CD4-positive, alpha-beta T cell treated with Interleukin-6 for 4 hours (primary cell): Measurements from ENCODE around the gene RMI2.
A peak's percentile ranks its signal among the peaks of the same experiment; 100 is the strongest.

Experiments
- DNase-seq: peaks from one replicate; pipeline ENCODE4 v3.0.0-alpha.2; 2020; ENCODE audit warnings: mixed read lengths

Gene RMI2

DNA sequence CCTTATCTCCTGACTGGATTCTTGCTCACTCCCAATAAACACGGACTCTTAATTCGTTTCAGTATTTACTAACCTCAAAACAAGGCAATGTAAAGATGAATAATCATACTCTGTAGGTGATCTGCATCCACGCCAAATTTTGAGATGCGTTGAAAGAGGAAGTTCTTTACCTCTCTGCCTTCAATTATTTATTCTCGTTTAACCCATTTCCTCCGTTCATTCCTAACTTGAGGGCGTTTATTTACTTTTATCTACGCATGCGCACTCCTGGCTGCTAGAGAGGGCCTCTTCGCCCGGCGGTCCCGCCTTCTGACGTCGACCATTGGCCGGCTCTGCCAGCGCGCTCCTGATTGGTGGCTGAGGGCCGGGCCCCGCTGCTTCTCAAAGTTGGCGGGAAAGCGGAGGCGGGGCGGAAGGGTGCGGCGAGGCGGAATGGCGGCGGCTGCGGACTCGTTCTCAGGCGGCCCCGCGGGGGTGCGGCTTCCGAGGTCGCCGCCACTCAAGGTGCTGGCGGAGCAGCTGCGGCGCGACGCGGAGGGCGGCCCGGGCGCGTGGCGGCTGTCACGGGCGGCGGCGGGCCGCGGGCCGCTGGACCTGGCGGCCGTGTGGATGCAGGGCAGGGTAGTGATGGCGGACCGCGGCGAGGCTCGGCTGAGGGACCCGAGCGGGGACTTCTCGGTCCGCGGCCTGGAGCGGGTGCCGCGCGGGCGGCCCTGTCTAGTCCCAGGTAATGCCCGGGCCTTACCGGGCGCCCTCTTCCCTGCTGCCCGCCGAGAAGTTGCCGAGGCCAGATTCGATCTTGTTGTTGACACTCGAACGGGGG is at the start of gene RMI2:
TSS of gene RMI2 (plus strand) at position 420 of the 823 bp plus-strand sequence. CDS start at position 433, 13 bp downstream.
- DNase-seq = peak; percentile 98

DNA sequence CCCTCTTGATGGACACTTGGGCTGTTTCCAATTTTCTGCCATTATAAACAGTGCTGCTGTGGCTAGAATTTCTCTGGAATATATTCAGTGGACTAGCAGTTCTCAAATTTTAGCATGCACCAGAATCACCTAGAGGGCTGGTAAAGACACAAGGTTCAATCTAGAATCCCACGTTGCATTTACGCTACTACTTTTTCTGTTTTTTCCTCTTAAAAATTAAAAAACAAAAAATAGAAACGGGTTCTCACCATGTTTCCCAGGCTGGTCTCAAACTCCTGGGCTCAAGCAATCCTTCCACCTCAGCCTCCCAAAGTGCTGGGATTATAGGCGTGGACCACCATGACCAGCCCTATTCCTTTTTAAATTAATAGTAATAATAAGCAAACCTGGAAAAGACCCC is 49.6 kb upstream of the RMI2 start:
- DNase-seq = no peak

GRCh38 chr16:11296351-11296705 is 48.9 kb upstream of the RMI2 start:
- no peak for DNase-seq

DNA sequence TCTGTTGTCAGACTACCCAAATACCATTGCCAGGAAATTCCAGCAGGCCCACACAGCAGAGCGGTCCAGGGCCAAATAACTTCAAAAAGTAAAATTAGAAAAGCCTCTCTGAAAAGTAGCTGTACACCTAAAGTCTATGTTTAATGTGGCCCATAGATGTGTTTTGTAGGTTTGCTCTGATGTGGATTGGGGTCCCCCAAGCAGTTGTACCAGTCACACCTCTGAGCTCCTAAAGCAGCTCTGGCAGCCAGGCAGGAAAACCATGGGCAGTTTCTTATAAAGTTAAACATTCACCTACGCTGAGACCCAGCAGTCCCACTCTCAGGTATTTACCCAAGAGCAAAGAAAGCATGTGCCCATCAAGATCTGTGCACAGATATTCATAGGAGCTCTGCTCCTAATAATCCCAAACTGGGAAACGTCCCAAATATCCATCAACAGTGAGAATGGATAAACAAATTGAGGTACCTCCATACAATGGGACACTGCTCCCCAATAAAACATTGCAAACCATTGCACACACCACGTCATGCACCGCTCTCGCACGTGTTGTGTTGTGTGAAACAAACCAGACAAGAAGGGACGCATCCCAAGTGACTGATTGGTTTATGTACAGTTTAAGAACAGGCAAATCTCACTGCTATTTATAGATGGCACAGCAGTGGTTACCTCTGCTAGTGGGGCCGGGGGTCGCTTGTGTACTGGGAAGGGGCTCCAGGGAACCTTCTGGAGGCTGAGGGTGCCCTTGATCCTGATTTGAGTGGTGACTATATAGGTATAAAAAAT is 48.4 kb upstream of the RMI2 start:
- no peak for DNase-seq

- DNase-seq = peak; percentile 78
These were observed 47.6 kb upstream of the RMI2 start for GRCh38 chr16:11297492-11298142.

- no peak for DNase-seq
These were observed 46.9 kb upstream of the RMI2 start for GRCh38 chr16:11298143-11298900.

- DNase-seq = peak; percentile 28
These were observed 46.2 kb upstream of the RMI2 start for GRCh38 chr16:11298950-11299547.

- DNase-seq = no peak
These were observed 45.2 kb upstream of the RMI2 start for GRCh38 chr16:11299865-11300559.

- DNase-seq = no peak
These were observed 44.7 kb upstream of the RMI2 start for GRCh38 chr16:11300560-11300892.

DNA sequence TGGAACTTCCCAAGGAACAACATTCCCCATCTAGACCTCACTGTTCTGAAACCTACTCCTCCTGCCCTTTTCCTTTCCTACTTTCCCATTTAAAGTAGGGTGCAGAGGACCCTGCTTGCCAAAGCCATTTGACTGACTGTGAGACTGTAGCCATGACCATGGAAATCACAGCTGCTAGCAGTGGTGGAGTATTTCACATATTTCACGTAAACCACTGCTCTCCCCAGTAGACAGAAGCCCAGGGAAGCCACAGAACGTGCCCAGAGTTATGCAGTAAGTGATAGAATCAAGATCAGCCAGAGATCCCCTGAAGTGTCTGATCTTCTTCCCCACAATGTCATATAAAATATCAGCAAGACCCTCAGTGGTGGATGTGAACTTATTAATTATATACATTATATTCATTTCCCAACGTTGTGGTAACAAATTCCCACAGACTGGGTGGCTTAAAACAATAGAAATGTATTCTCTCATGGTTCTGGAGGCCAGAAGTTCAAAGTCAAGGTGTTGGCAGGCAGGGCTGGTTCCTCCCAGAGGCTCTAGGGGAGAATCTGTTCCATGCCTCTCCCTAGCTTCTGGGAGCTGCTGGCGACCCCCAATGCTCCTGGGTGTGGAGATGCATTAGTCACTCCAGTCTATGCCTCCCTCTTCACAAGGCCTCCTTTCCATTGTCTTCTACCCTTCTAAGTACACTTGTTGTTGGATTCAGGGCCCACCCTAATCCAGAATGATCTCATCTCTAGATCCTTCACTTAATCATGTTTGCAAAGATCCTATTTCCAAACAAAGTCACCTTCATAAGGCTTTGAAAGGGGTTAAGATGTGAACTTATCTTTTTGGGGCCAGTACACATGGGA is 43.4 kb upstream of the RMI2 start:
- no peak for DNase-seq

GRCh38 chr16:11302977-11303376 is 42.3 kb upstream of the RMI2 start:
- DNase-seq = no peak

GRCh38 chr16:11303405-11304138 is 41.7 kb upstream of the RMI2 start:
- no peak for DNase-seq

- DNase-seq = no peak
These were observed 38.9 kb upstream of the RMI2 start for GRCh38 chr16:11306381-11306780.

- no peak for DNase-seq
These were observed 38.1 kb upstream of the RMI2 start for GRCh38 chr16:11306997-11307638.

DNA sequence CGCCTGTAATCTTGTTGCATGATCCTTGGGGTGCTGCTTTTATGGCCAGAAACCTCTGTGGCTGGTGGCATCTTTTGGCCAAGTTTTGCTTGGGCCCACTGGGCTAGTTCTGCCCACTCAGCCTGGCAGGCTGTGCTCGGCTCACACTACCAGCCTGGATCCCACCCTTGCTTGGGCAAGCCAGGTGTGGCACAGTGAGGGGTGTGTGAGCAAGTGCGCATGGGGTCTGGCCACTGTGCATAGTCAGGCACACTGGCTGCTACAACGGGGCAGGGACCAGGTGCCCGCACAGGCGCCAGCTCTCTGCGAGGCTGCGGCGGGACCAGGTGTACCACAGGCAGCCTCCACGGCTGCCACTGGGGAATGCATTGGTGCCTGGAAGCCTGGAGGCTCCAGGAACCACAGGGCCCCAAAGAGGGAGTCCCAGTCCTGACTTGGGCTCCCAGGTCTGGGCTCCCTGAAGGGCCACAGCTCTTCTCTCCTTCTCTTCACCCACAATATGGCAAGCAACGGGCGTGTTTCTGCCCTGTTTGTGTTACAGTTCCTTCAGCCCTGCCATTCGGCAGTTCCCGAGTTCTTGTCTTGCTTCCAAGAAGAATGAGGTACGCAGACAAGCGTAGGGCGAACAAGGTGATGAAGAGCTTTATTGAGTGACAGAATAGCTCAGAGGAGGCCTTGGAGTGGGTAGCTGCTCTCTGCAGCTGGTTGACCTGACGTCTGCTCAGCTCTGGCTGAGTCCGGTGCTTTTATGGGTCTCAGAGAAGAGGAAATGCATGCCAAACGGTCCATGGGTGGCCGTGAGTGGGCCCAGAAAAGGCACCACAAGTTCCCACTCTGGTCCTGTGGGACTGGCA is 37.4 kb upstream of the RMI2 start:
- DNase-seq = no peak

DNA sequence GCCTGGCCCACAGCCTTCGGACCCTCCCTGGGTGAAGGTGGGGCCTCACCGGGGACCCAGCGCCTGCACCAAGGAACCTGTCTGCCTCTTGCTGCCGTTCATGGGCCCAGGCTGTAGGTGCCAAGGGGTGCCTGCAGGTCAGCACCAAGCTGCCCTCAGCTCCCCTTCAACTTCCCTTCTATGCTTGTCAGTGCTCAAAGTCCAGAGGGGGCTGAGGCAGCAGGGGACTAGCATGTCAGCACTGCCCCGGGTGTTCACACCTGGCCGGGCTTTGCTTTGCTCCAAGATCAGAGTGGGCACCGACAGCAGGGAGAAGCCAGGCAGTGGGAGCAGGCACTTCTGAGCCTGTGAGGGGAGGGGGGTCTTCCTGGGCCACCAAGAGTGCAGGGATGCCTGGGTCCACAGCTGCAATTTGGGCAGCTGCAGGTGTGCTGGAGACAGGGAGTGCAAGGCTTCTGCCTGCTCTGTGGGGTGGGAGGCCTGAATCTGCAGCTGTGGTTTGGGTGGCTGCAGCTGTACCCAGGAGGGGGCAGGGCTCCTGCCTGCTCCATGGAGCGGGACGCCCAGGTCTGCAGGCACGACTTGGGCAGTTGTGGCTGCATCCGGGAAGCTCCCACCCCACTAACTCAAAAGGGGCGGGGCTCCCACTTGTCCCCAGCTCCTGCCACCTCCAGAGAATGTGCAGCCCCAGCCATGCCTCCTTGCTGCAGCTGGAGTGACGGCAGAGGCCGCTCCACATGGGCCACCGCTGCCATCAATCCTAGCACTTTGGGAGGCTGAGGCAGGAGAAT is 36.6 kb upstream of the RMI2 start:
- DNase-seq = no peak

DNA sequence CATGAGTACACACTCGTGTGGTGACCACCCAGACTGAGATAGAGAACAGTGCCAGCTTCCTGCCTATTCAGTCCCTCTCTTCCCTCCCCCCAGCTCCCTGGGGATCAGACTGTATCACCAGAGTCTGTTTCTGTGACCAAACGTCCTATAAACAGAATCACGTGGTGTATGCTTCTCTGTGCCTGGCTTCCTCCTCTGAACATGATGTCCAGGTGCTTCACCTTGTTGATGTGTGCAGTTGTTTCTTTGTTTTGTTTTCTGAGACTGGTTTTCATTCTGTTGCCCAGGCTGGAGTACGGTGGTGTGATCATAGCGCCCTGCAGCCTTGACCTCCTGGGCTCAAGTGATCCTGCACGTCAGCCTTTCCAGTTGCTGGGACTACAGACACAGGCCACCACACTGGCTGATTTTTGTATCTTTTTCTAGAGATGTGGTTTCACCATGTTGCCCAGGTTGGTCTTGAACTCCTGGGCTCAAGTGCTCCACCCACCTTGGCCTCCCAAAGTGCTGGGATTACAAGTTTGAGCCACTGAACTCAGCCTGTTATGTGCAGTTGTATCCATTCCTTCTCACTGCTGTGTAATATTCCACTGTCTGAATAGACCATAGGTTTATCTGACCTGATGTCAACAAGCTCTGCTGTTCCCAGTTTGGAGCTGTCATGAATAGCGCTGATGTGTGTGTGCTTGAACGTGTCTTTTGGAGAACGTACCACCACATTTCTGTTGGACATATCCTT is 35.2 kb upstream of the RMI2 start:
- no peak for DNase-seq
